ENCODE measurements around the gene DLG1.

DNA sequence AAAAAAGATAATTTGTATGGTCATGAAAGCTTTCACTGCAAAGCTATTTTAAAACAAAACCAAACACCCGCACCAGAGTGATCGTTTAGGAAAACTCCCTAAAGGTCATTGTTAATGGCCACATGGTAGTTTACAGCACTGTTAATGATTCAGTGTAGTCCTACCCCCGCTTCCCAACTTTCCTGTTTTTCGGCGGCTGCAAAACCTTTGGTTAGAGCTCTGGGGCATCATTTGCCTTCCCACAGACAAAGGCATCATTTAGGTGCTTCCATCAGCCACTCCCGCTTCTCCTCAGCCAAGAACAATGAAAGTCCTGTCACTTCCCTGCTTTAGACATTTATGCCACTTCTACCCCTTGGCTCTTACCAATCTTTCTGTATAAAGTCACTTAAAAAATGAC is 279.4 kb downstream of the DLG1 start:
- TF ChIP-seq, protein P1, sequence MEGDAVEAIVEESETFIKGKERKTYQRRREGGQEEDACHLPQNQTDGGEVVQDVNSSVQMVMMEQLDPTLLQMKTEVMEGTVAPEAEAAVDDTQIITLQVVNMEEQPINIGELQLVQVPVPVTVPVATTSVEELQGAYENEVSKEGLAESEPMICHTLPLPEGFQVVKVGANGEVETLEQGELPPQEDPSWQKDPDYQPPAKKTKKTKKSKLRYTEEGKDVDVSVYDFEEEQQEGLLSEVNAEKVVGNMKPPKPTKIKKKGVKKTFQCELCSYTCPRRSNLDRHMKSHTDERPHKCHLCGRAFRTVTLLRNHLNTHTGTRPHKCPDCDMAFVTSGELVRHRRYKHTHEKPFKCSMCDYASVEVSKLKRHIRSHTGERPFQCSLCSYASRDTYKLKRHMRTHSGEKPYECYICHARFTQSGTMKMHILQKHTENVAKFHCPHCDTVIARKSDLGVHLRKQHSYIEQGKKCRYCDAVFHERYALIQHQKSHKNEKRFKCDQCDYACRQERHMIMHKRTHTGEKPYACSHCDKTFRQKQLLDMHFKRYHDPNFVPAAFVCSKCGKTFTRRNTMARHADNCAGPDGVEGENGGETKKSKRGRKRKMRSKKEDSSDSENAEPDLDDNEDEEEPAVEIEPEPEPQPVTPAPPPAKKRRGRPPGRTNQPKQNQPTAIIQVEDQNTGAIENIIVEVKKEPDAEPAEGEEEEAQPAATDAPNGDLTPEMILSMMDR (conservative IDR thresholded peaks at IDR 0.05 in 1 of 2, IDR thresholded peaks at IDR 0.05 in 1 of 2; ENCODE audit: low read depth in 1 of 2, low read length in 2 of 2), result no peak
- TF ChIP-seq EZH2 (IDR thresholded peaks at IDR 0.05; ENCODE audit: low read length, missing control alignments), result no peak

Data from fibroblast of lung (primary cell).